ENCODE results near the gene RPGR. TPM values are rescaled to one million over a fixed set of nuclear protein-coding genes. Genes with fewer than 3 reads are reported as not detected.

RPGR gene
- total RNA-seq, 1 donor from 2014 or later, result 4.5 TPM

GRCh38 chrX:38326086-38326485, 1.2 kb downstream of the RPGR start:
- intact Hi-C loops (cut with micrococcal nuclease), result no loop called here
- Histone ChIP-seq H3K36me3 (no peaks in the 10 kb centered on the region), H3K4me3 (peak overlapping the region; percentile 80), H3K27me3 (ENCODE audit: low read depth) (no peaks in the 10 kb centered on the region), H3K27ac (replicated peaks) (peak overlapping the region; percentile 92), H3K4me1 (peaks cover 5% of the 10 kb centered on the region), H3K9me3 (replicated peaks) (no peaks in the 10 kb centered on the region)
- no peak for DNase-seq
- TF ChIP-seq CTCF (IDR thresholded peaks at IDR 0.05; ENCODE audit: borderline replicate concordance), result no peak

- DNase-seq, result no peak
- Histone ChIP-seq H3K36me3 (peaks cover 7% of the 10 kb centered on the region), H3K4me1 (no peaks in the 10 kb centered on the region), H3K9me3 (replicated peaks) (no peaks in the 10 kb centered on the region), H3K27ac (replicated peaks) (no peak overlapping the region), H3K27me3 (ENCODE audit: low read depth) (no peaks in the 10 kb centered on the region), H3K4me3 (no peak overlapping the region)
- intact Hi-C loops (cut with micrococcal nuclease), result no loop called here
- no peak for TF ChIP-seq CTCF (IDR thresholded peaks at IDR 0.05; ENCODE audit: borderline replicate concordance)
Measured at GRCh38 chrX:38320819-38321218, 6.5 kb downstream of the RPGR start.

GRCh38 chrX:38318606-38319005, 8.7 kb downstream of the RPGR start:
- intact Hi-C loops (cut with micrococcal nuclease), result no loop called here
- H3K9me3 ChIP-seq (replicated peaks), result no peaks in the 10 kb centered on the region
- H3K4me3 ChIP-seq, result no peak overlapping the region
- peaks cover 12% of the 10 kb centered on the region for H3K36me3 ChIP-seq
- no peaks in the 10 kb centered on the region for H3K27me3 ChIP-seq (ENCODE audit: low read depth)
- no peak for DNase-seq
- no peaks in the 10 kb centered on the region for H3K4me1 ChIP-seq
- no peak overlapping the region for H3K27ac ChIP-seq (replicated peaks)
- no peak for TF ChIP-seq CTCF (IDR thresholded peaks at IDR 0.05; ENCODE audit: borderline replicate concordance)

GRCh38 chrX:38318196-38318595, 9.1 kb downstream of the RPGR start:
- Histone ChIP-seq H3K27ac (replicated peaks) (no peak overlapping the region), H3K4me3 (no peak overlapping the region), H3K9me3 (replicated peaks) (no peaks in the 10 kb centered on the region), H3K36me3 (peaks cover 12% of the 10 kb centered on the region), H3K27me3 (ENCODE audit: low read depth) (no peaks in the 10 kb centered on the region), H3K4me1 (no peaks in the 10 kb centered on the region)
- TF ChIP-seq CTCF (IDR thresholded peaks at IDR 0.05; ENCODE audit: borderline replicate concordance), result no peak
- no peak for DNase-seq
- intact Hi-C loops (cut with micrococcal nuclease), result no loop called here

GRCh38 chrX:38315186-38315585, 12.1 kb downstream of the RPGR start:
- Histone ChIP-seq H3K4me3 (no peak overlapping the region), H3K27ac (replicated peaks) (no peak overlapping the region), H3K9me3 (replicated peaks) (no peaks in the 10 kb centered on the region), H3K36me3 (peaks cover 12% of the 10 kb centered on the region), H3K4me1 (no peaks in the 10 kb centered on the region), H3K27me3 (ENCODE audit: low read depth) (no peaks in the 10 kb centered on the region)
- intact Hi-C loops (cut with micrococcal nuclease), result no loop called here
- no peak for TF ChIP-seq CTCF (IDR thresholded peaks at IDR 0.05; ENCODE audit: borderline replicate concordance)
- DNase-seq, result no peak

GRCh38 chrX:38313190-38313589, 14.1 kb downstream of the RPGR start:
- DNase-seq, result no peak
- intact Hi-C loops (cut with micrococcal nuclease), result no loop called here
- Histone ChIP-seq H3K36me3 (peaks cover 12% of the 10 kb centered on the region), H3K4me1 (no peaks in the 10 kb centered on the region), H3K27ac (replicated peaks) (no peak overlapping the region), H3K4me3 (no peak overlapping the region), H3K27me3 (ENCODE audit: low read depth) (no peaks in the 10 kb centered on the region), H3K9me3 (replicated peaks) (no peaks in the 10 kb centered on the region)
- TF ChIP-seq CTCF (IDR thresholded peaks at IDR 0.05; ENCODE audit: borderline replicate concordance), result no peak
